ENCODE data around the gene MSRB3.

The MSRB3 gene

DNA sequence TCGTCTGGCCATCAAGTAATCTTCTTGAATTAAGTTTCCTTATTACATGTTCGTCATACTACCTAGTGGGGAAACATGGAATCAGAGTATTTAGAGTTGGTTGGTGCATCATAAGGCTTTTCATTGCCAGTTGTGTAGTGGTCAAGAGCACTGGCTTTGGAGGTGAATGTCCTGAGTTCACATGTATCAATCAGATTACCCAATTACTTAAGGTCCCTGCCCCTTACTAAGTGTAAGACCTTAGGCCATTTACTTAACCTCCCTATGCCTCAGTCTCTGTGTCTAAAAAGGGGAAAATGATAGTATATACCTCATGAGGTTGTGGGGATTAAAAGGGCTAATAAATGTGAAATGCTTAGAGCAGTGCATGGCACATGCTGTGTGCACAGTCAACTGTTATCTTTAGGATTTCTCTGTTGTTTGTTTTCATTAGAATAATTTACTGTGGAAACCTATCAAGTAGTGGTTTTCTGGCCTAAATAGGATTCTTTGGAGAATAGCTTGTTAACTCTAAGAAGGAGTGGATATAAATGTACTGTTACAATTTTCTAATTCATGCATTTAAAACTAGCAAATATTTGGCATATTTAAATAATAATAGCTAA lies 27.0 kb downstream of the MSRB3 start:
- Histone ChIP-seq H2AFZ (ENCODE audit: low read depth, low read length, severe bottlenecking) (no peak overlapping the region), H3K9me3 (ENCODE audit: insufficient read depth, low read length) (no peaks in the 10 kb centered on the region), H3F3A (ENCODE audit: insufficient read depth) (no peaks in the 10 kb centered on the region), H4K20me1 (ENCODE audit: low read depth, low read length) (no peaks in the 10 kb centered on the region), H3K4me3 (ENCODE audit: insufficient read depth, low read length, poor library complexity, severe bottlenecking) (no peak overlapping the region), H3K4me2 (ENCODE audit: low read depth, low read length, poor library complexity, severe bottlenecking) (no peak overlapping the region), H3K27ac (ENCODE audit: low read depth, low read length) (no peak overlapping the region), H3K27me3 (ENCODE audit: low read length) (no peaks in the 10 kb centered on the region), H3K79me2 (ENCODE audit: insufficient read depth, low read length) (no peaks in the 10 kb centered on the region), H3K36me3 (ENCODE audit: low read length) (no peaks in the 10 kb centered on the region), H3K9ac (ENCODE audit: low read length) (no peak overlapping the region), H3K9me2 (replicated peaks; ENCODE audit: insufficient read depth, low read length) (no peaks in the 10 kb centered on the region)
- no peak for TF ChIP-seq EZH2phosphoT487 (conservative IDR thresholded peaks at IDR 0.05; ENCODE audit: low read length)
- TF ChIP-seq, protein P1, sequence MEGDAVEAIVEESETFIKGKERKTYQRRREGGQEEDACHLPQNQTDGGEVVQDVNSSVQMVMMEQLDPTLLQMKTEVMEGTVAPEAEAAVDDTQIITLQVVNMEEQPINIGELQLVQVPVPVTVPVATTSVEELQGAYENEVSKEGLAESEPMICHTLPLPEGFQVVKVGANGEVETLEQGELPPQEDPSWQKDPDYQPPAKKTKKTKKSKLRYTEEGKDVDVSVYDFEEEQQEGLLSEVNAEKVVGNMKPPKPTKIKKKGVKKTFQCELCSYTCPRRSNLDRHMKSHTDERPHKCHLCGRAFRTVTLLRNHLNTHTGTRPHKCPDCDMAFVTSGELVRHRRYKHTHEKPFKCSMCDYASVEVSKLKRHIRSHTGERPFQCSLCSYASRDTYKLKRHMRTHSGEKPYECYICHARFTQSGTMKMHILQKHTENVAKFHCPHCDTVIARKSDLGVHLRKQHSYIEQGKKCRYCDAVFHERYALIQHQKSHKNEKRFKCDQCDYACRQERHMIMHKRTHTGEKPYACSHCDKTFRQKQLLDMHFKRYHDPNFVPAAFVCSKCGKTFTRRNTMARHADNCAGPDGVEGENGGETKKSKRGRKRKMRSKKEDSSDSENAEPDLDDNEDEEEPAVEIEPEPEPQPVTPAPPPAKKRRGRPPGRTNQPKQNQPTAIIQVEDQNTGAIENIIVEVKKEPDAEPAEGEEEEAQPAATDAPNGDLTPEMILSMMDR (IDR thresholded peaks at IDR 0.05; ENCODE audit: insufficient read depth, low read length, poor library complexity, severe bottlenecking): no peak

GRCh38 chr12:65306366-65307168 lies 28.1 kb downstream of the MSRB3 start:
- Histone ChIP-seq H2AFZ (ENCODE audit: low read depth, low read length, severe bottlenecking) (no peak overlapping the region), H3K27me3 (ENCODE audit: low read length) (no peaks in the 10 kb centered on the region), H3K4me3 (ENCODE audit: insufficient read depth, low read length, poor library complexity, severe bottlenecking) (no peak overlapping the region), H3K9me2 (replicated peaks; ENCODE audit: insufficient read depth, low read length) (no peaks in the 10 kb centered on the region), H3K9me3 (ENCODE audit: insufficient read depth, low read length) (no peaks in the 10 kb centered on the region), H4K20me1 (ENCODE audit: low read depth, low read length) (no peaks in the 10 kb centered on the region), H3K9ac (ENCODE audit: low read length) (no peak overlapping the region), H3K36me3 (ENCODE audit: low read length) (no peaks in the 10 kb centered on the region), H3K4me2 (ENCODE audit: low read depth, low read length, poor library complexity, severe bottlenecking) (no peak overlapping the region), H3F3A (ENCODE audit: insufficient read depth) (no peaks in the 10 kb centered on the region), H3K79me2 (ENCODE audit: insufficient read depth, low read length) (no peaks in the 10 kb centered on the region), H3K27ac (ENCODE audit: low read depth, low read length) (no peak overlapping the region)
- no peak for TF ChIP-seq EZH2phosphoT487 (conservative IDR thresholded peaks at IDR 0.05; ENCODE audit: low read length)
- TF ChIP-seq, protein P1 (IDR thresholded peaks at IDR 0.05; ENCODE audit: insufficient read depth, low read length, poor library complexity, severe bottlenecking): peak; percentile 62

GRCh38 chr12:65307169-65307501 lies 28.7 kb downstream of the MSRB3 start:
- H3K4me2 ChIP-seq (ENCODE audit: low read depth, low read length, poor library complexity, severe bottlenecking): no peak overlapping the region
- no peak overlapping the region for H3K4me3 ChIP-seq (ENCODE audit: insufficient read depth, low read length, poor library complexity, severe bottlenecking)
- H3F3A ChIP-seq (ENCODE audit: insufficient read depth): no peaks in the 10 kb centered on the region
- no peaks in the 10 kb centered on the region for H4K20me1 ChIP-seq (ENCODE audit: low read depth, low read length)
- H3K36me3 ChIP-seq (ENCODE audit: low read length): no peaks in the 10 kb centered on the region
- H3K27ac ChIP-seq (ENCODE audit: low read depth, low read length): no peak overlapping the region
- TF ChIP-seq, protein P1 (IDR thresholded peaks at IDR 0.05; ENCODE audit: insufficient read depth, low read length, poor library complexity, severe bottlenecking): no peak
- no peak for TF ChIP-seq EZH2phosphoT487 (conservative IDR thresholded peaks at IDR 0.05; ENCODE audit: low read length)
- no peaks in the 10 kb centered on the region for H3K27me3 ChIP-seq (ENCODE audit: low read length)
- H3K9me3 ChIP-seq (ENCODE audit: insufficient read depth, low read length): no peaks in the 10 kb centered on the region
- H2AFZ ChIP-seq (ENCODE audit: low read depth, low read length, severe bottlenecking): no peak overlapping the region
- no peaks in the 10 kb centered on the region for H3K9me2 ChIP-seq (replicated peaks; ENCODE audit: insufficient read depth, low read length)
- H3K79me2 ChIP-seq (ENCODE audit: insufficient read depth, low read length): no peaks in the 10 kb centered on the region
- H3K9ac ChIP-seq (ENCODE audit: low read length): no peak overlapping the region
